WTC11 (cell line): ENCODE data around the gene STRA6. TPM values are rescaled to one million over a fixed set of nuclear protein-coding genes. Genes with fewer than 3 reads are reported as not detected.
A peak's percentile ranks its signal among the peaks of the same experiment; 100 is the strongest.

Experiments
- ATAC-seq: fragments of 200-7000 bp; cut with Tn5 transposase; 2 replicates; pipeline ENCODE4 v1.10.0; 2021; ENCODE audit warnings: mild to moderate bottlenecking, moderate library complexity
- CTCF ChIA-PET: fragments of 300-600 bp; sonication (Branson Sonifier 250); formaldehyde crosslinking; loops from one replicate; lab custom pipeline; 2021; ENCODE audit warnings: antibody characterized with exemption; lab: Charles Lee
- POLR2A ChIA-PET: fragments of 350-600 bp; sonication (Branson Sonifier 250); formaldehyde crosslinking; loops from one replicate; lab custom pipeline; 2021; ENCODE audit warnings: antibody characterized with exemption; lab: Charles Lee
- DNase-seq: peaks from one replicate; pipeline ENCODE4 v3.0.0; 2021; ENCODE audit warnings: low spot score
- H3K27ac Mint-ChIP-seq: 2 replicates; pipeline ENCODE4 v1.8.0; 2021; ENCODE audit warnings: mixed read lengths
- H3K27me3 Mint-ChIP-seq: 2 replicates; pipeline ENCODE4 v1.8.0; 2021; ENCODE audit warnings: low read depth, mild to moderate bottlenecking, moderate library complexity, mixed read lengths
- H3K36me3 Mint-ChIP-seq: 2 replicates; pipeline ENCODE4 v1.8.0; 2021; ENCODE audit warnings: mixed read lengths
- H3K4me1 Mint-ChIP-seq: 2 replicates; pipeline ENCODE4 v1.8.0; 2022; ENCODE audit warnings: mixed read lengths
- H3K4me3 Mint-ChIP-seq: 2 replicates; pipeline ENCODE4 v1.8.0; 2021; ENCODE audit warnings: mild to moderate bottlenecking, moderate library complexity, mixed read lengths
- H3K9me3 Mint-ChIP-seq: 2 replicates; pipeline ENCODE4 v1.8.0; 2021; ENCODE audit warnings: mixed read lengths
- CBFB ChIP-seq: sonication (generic); formaldehyde crosslinking; IDR thresholded peaks from 2 replicates; pipeline ENCODE4 v1.8.1; 2022; ENCODE audit warnings: mild to moderate bottlenecking, low read depth, missing genetic modification reagents
- EMX1 ChIP-seq: fragments of 250-450 bp; sonication (Bioruptor Pico); IDR thresholded peaks from 2 replicates; pipeline ENCODE4 v1.8.0; 2021; ENCODE audit warnings: mild to moderate bottlenecking
- FOXJ3 ChIP-seq: sonication (generic); formaldehyde crosslinking; IDR thresholded peaks from 2 replicates; pipeline ENCODE4 v1.9.0; 2021; ENCODE audit warnings: missing genetic modification reagents, mild to moderate bottlenecking, borderline replicate concordance
- FOXK1 ChIP-seq: sonication (generic); formaldehyde crosslinking; IDR thresholded peaks from 2 replicates; pipeline ENCODE4 v1.8.0; 2022; ENCODE audit warnings: mild to moderate bottlenecking, moderate library complexity, missing genetic modification reagents
- HMGA2 ChIP-seq: fragments of 250-450 bp; sonication (Bioruptor Pico); IDR thresholded peaks from 2 replicates; pipeline ENCODE4 v1.4.0; 2021; ENCODE audit warnings: mild to moderate bottlenecking, moderate library complexity
- JAZF1 ChIP-seq: fragments of 250-450 bp; sonication (Bioruptor Pico); IDR thresholded peaks from 2 replicates; pipeline ENCODE4 v1.9.0; 2021; ENCODE audit warnings: moderate library complexity, mild to moderate bottlenecking, inconsistent platforms
- MAX ChIP-seq: sonication (generic); formaldehyde crosslinking; IDR thresholded peaks from 2 replicates; pipeline ENCODE4 v1.8.0; 2022; ENCODE audit warnings: mild to moderate bottlenecking, missing genetic modification reagents
- PRDM15 ChIP-seq: sonication (generic); formaldehyde crosslinking; IDR thresholded peaks from 2 replicates; pipeline ENCODE4 v1.8.0; 2022; ENCODE audit warnings: missing genetic modification reagents
- RORB ChIP-seq: fragments of 250-450 bp; sonication (Bioruptor Pico); IDR thresholded peaks from 2 replicates; pipeline ENCODE4 v1.9.0; 2021; ENCODE audit warnings: mild to moderate bottlenecking
- SOX15 ChIP-seq: fragments of 250-450 bp; sonication (Bioruptor Pico); IDR thresholded peaks from 2 replicates; pipeline ENCODE4 v1.9.0; 2021; ENCODE audit warnings: mild to moderate bottlenecking
- SP1 ChIP-seq: sonication (generic); formaldehyde crosslinking; conservative IDR thresholded peaks from 2 replicates; pipeline ENCODE4 v1.8.1; 2022; ENCODE audit warnings: missing genetic modification reagents
- TEAD1 ChIP-seq: sonication (generic); formaldehyde crosslinking; IDR thresholded peaks from 2 replicates; pipeline ENCODE4 v1.8.0; 2022; ENCODE audit warnings: mild to moderate bottlenecking, missing genetic modification reagents
- ZBTB21 ChIP-seq: sonication (generic); formaldehyde crosslinking; IDR thresholded peaks from 2 replicates; pipeline ENCODE4 v1.8.1; 2023; ENCODE audit warnings: mild to moderate bottlenecking, missing genetic modification reagents, borderline replicate concordance
- ZNF263 ChIP-seq: sonication (generic); formaldehyde crosslinking; IDR thresholded peaks from 2 replicates; pipeline ENCODE4 v1.8.1; 2022; ENCODE audit warnings: low read depth, mild to moderate bottlenecking, moderate library complexity, missing genetic modification reagents
- ZNF317 ChIP-seq: sonication (generic); formaldehyde crosslinking; IDR thresholded peaks from 2 replicates; pipeline ENCODE4 v1.8.1; 2023; ENCODE audit warnings: low read depth, mild to moderate bottlenecking, moderate library complexity, missing genetic modification reagents, borderline replicate concordance
- ZNF512 ChIP-seq: sonication (generic); formaldehyde crosslinking; IDR thresholded peaks from 2 replicates; pipeline ENCODE4 v1.8.1; 2022; ENCODE audit warnings: missing genetic modification reagents, borderline replicate concordance
- total RNA-seq: library from RNA; stranded (reverse); gene quantifications from 3 replicates; pipeline ENCODE4 v1.2.3, GENCODE V29; 2021
- TF ChIP-seq, protein P1 (sequence below): fragments of 250-450 bp; sonication (Bioruptor Pico); IDR thresholded peaks from 2 replicates; pipeline ENCODE4 v1.9.0; 2021; ENCODE audit warnings: mild to moderate bottlenecking, borderline replicate concordance
- TF ChIP-seq, protein P2 (sequence below): fragments of 250-450 bp; sonication (Bioruptor Pico); conservative IDR thresholded peaks from 2 replicates; pipeline ENCODE4 v1.9.0; 2021; ENCODE audit warnings: mild to moderate bottlenecking
- TF ChIP-seq, protein P3 (sequence below): fragments of 200-600 bp; IDR thresholded peaks from 2 replicates; pipeline ENCODE4 v1.8.0; 2022; ENCODE audit warnings: antibody characterized with exemption

STRA6 gene
- total RNA-seq, 1 experiment from 2014 or later, result 23.2 TPM

DNA sequence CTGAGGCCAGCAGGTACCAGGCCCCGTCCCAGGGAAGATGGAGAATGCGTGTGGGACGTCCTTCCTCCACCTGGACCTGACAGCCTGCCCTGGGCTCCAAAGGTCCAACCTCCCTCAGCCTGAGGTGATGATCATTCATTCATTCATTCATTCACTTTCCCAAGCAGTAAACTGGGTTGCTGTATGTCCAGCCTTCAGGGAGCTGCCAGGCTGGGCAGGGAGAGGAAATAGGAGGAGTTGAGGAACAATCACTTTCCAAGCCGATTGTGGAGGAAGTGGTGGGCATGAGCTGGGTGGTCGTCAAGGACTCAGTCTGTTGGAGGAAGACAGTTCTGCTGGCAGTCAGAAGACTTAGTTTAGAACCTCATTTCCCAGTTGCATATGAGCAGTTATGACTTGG, 23.3 kb upstream of the STRA6 start (continued):
- TF ChIP-seq, protein P1, sequence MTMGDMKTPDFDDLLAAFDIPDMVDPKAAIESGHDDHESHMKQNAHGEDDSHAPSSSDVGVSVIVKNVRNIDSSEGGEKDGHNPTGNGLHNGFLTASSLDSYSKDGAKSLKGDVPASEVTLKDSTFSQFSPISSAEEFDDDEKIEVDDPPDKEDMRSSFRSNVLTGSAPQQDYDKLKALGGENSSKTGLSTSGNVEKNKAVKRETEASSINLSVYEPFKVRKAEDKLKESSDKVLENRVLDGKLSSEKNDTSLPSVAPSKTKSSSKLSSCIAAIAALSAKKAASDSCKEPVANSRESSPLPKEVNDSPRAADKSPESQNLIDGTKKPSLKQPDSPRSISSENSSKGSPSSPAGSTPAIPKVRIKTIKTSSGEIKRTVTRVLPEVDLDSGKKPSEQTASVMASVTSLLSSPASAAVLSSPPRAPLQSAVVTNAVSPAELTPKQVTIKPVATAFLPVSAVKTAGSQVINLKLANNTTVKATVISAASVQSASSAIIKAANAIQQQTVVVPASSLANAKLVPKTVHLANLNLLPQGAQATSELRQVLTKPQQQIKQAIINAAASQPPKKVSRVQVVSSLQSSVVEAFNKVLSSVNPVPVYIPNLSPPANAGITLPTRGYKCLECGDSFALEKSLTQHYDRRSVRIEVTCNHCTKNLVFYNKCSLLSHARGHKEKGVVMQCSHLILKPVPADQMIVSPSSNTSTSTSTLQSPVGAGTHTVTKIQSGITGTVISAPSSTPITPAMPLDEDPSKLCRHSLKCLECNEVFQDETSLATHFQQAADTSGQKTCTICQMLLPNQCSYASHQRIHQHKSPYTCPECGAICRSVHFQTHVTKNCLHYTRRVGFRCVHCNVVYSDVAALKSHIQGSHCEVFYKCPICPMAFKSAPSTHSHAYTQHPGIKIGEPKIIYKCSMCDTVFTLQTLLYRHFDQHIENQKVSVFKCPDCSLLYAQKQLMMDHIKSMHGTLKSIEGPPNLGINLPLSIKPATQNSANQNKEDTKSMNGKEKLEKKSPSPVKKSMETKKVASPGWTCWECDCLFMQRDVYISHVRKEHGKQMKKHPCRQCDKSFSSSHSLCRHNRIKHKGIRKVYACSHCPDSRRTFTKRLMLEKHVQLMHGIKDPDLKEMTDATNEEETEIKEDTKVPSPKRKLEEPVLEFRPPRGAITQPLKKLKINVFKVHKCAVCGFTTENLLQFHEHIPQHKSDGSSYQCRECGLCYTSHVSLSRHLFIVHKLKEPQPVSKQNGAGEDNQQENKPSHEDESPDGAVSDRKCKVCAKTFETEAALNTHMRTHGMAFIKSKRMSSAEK (CRISPR knock-in tag), result no peak
- no peak for TF ChIP-seq MAX
- no peak for TF ChIP-seq PRDM15 (CRISPR knock-in tag)
- TF ChIP-seq ZNF512, result no peak
- no peak for TF ChIP-seq FOXK1

GRCh38 chr15:74222240-74223119, 19.9 kb upstream of the STRA6 start:
- TF ChIP-seq CBFB, result no peak
- TF ChIP-seq SP1, result no peak
- no peak for TF ChIP-seq ZBTB21
- TF ChIP-seq, protein P2, sequence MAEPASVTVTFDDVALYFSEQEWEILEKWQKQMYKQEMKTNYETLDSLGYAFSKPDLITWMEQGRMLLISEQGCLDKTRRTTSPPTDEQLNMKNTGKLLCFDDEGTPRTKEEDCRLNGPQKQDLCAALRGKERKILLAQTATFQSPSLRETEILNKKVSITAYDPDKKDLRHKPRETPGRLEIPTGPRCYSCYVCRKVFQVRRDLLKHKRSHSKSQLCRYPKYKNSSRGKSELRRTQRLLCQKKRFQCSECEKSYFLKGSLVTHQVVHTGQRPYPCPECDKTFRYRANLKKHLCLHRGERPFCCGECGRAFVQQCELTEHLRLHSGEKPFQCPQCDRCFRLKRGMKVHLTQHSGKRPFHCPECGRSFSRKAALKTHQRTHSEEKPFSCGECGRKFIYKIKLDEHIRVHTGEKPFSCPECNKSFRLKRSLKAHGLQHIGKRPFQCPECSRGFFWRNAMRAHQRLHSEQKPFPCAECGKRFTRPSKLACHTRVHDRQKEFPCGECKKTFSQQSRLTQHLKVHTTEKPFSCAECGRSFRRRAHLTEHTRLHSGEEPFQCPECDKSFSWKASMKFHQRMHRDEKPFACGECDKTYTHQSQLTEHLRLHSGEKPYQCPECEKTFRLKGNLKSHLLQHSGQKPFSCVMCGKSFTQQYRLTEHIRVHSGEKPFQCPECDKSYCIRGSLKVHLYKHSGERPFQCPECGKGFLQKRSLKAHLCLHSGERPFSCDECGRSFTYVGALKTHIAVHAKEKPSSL (CRISPR knock-in tag), result no peak
- no peak for TF ChIP-seq FOXJ3
- TF ChIP-seq EMX1 (CRISPR knock-in tag), result no peak
- TF ChIP-seq ZNF317 (CRISPR knock-in tag), result no peak
- TF ChIP-seq JAZF1 (CRISPR knock-in tag), result no peak
- TF ChIP-seq SOX15, result no peak
- no peak for TF ChIP-seq TEAD1 (CRISPR knock-in tag)
- TF ChIP-seq HMGA2 (CRISPR knock-in tag), result no peak
- TF ChIP-seq, protein P3, sequence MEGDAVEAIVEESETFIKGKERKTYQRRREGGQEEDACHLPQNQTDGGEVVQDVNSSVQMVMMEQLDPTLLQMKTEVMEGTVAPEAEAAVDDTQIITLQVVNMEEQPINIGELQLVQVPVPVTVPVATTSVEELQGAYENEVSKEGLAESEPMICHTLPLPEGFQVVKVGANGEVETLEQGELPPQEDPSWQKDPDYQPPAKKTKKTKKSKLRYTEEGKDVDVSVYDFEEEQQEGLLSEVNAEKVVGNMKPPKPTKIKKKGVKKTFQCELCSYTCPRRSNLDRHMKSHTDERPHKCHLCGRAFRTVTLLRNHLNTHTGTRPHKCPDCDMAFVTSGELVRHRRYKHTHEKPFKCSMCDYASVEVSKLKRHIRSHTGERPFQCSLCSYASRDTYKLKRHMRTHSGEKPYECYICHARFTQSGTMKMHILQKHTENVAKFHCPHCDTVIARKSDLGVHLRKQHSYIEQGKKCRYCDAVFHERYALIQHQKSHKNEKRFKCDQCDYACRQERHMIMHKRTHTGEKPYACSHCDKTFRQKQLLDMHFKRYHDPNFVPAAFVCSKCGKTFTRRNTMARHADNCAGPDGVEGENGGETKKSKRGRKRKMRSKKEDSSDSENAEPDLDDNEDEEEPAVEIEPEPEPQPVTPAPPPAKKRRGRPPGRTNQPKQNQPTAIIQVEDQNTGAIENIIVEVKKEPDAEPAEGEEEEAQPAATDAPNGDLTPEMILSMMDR, result no peak
- TF ChIP-seq ZNF263 (CRISPR knock-in tag), result no peak
- TF ChIP-seq FOXK1, result no peak
- no peak for TF ChIP-seq RORB (CRISPR knock-in tag)
- Mint-ChIP-seq H3K4me1 (peaks cover 54% of the 10 kb centered on the region), H3K36me3 (no peaks in the 10 kb centered on the region), H3K9me3 (no peaks in the 10 kb centered on the region), H3K27ac (no peak overlapping the region), H3K27me3 (peaks cover 90% of the 10 kb centered on the region), H3K4me3 (peak overlapping the region; percentile 49)
- DNase-seq (no peak), ATAC-seq (no peak)
- POLR2A ChIA-PET, result interaction anchor here (0.7 kb wide), 1 partner anchor 260 kb away, joined by 3 read pairs; no protein-coding TSS in a partner anchor
- CTCF ChIA-PET, result interaction anchor here (0.6 to 5.5 kb wide), 20 partner anchors 10 to 250 kb away, joined by 3 to 53 read pairs (median 6); partner anchors contain the start of genes ISLR2 and STRA6
